ENCODE data around the gene FIBCD1.

FIBCD1 gene

GRCh38 chr9:130854835-130855234 lies 84.2 kb downstream of the FIBCD1 start:
- no peak for DNase-seq

GRCh38 chr9:130854092-130854491 lies 85.0 kb downstream of the FIBCD1 start:
- DNase-seq, result no peak

- no peak for DNase-seq
Measured at GRCh38 chr9:130852801-130853200, 86.2 kb downstream of the FIBCD1 start.
